ENCODE results near the gene NUDT14. TPM values are rescaled to one million over a fixed set of nuclear protein-coding genes. Genes with fewer than 3 reads are reported as not detected.

NUDT14 gene
- total and polyA plus RNA-seq, 3 experiments from 2014 or later, result 6.7 to 12.4 (median 6.9) TPM

DNA sequence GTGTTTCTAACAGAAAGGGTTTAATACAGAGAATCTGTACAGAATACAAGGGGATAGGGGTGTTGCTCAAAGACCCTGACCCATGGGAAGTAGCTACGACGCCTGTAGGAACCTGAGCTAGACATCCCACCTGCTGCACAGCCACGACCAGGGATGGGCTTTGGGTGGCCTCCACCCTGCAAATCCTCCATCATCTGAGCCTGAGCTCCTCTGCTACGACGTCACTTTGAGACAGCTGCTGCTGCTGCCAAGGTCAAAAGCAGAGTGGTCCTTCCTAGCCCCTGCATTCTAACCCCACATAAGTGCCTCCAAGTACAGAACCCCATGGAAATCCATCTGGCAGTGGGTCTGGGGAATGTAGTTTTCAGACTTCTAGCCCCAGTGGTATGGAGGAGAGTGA, 56.3 kb downstream of the NUDT14 start:
- peak overlapping the region in 1 of 7 donors; percentile 24 for H3K4me3 Mint-ChIP-seq
- peaks cover under 1% of the 10 kb centered on the region for H3K27me3 ChIP-seq (ENCODE audit: insufficient read depth, low read length, poor library complexity, severe bottlenecking)
- H3K36me3 Mint-ChIP-seq, result peaks cover 0 to 10% (median 5%) of the 10 kb centered on the region in 3 donors
- no peaks in the 10 kb centered on the region for H3K9me3 ChIP-seq (ENCODE audit: low read length)
- no peak overlapping the region for H3K4me3 ChIP-seq (ENCODE audit: low read length)
- peaks cover 27 to 77% of the 10 kb centered on the region in 2 donors for H3K27me3 Mint-ChIP-seq
- H3K4me1 ChIP-seq (ENCODE audit: insufficient read depth, low read length), result no peaks in the 10 kb centered on the region
- H3K4me1 Mint-ChIP-seq, result peaks cover 6 to 13% (median 10%) of the 10 kb centered on the region in 3 donors
- H3K27ac Mint-ChIP-seq, result peak overlapping the region in 1 of 8 donors; percentile 46
- no peak for DNase-seq
- CTCF ChIA-PET, result interaction anchor here (1.0 to 1.4 kb wide), 2 partner anchors 35 to 356 kb away, joined by 3 read pairs; no protein-coding TSS in a partner anchor
- no peaks in the 10 kb centered on the region for H3K36me3 ChIP-seq (ENCODE audit: insufficient read depth, low read length)
- POLR2A ChIA-PET, result no interaction called here
- peaks cover 4 to 27% (median 19%) of the 10 kb centered on the region in 5 donors for H3K9me3 Mint-ChIP-seq
- H3K27ac ChIP-seq (ENCODE audit: low read depth, low read length), result no peak overlapping the region

DNA sequence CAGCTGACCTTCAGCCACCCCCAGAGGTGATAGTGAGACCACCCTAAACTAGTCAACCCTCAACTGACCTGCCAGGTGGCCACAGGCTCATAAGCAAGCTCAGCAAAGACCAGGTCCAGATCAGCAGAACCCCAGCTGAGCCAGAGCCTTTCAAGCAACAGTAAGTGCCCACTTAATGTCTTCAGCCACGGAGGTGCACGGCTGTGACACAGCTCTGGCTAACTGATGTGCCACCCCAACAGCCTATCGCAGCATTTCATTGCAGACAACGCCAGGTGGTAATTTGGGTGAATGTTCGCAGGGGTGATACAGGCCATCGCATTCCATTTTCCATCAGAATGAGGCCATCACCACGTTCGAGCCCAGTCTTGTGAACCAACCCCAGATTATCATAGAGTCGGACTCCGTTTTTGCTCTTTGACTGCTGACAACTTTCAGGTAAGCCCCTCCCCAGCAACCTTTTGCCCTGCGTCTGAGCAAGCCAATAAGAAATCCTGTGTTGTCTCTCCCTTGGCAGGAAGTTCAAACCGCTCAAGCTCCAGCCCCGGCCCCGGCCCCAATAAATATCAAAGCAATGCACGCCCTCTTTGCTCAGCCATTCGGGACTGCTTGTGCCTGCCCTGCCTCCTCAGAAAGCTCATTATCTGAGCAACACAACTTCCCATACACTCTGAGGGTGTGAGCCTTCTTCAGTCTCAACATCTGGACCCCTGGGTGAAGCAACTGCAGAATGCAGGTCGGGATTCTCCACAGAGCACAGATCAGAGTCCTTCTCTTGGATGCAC, 56.9 kb downstream of the NUDT14 start:
- peak overlapping the region in 2 of 7 donors; percentile 21 to 38 for H3K4me3 Mint-ChIP-seq
- Histone ChIP-seq H3K9me3 (ENCODE audit: low read length) (no peaks in the 10 kb centered on the region), H3K36me3 (ENCODE audit: insufficient read depth, low read length) (no peaks in the 10 kb centered on the region), H3K4me1 (ENCODE audit: insufficient read depth, low read length) (no peaks in the 10 kb centered on the region), H3K27ac (ENCODE audit: low read depth, low read length) (no peak overlapping the region), H3K27me3 (ENCODE audit: insufficient read depth, low read length, poor library complexity, severe bottlenecking) (peaks cover 4% of the 10 kb centered on the region), H3K4me3 (ENCODE audit: low read length) (no peak overlapping the region)
- no peak for DNase-seq
- ChIA-PET CTCF (interaction anchor here (1.0 to 1.4 kb wide), 2 partner anchors 35 to 356 kb away, joined by 3 read pairs; no protein-coding TSS in a partner anchor), POLR2A (no interaction called here)
- H3K36me3 Mint-ChIP-seq, result peaks cover 0 to 7% (median 2%) of the 10 kb centered on the region in 3 donors
- peaks cover 6 to 13% (median 10%) of the 10 kb centered on the region in 3 donors for H3K4me1 Mint-ChIP-seq
- H3K27ac Mint-ChIP-seq, result peak overlapping the region in 3 of 8 donors; percentile 19 to 46 (median 25)
- H3K27me3 Mint-ChIP-seq, result peaks cover 22 to 76% of the 10 kb centered on the region in 2 donors
- peaks cover 4 to 21% (median 14%) of the 10 kb centered on the region in 5 donors for H3K9me3 Mint-ChIP-seq

DNA sequence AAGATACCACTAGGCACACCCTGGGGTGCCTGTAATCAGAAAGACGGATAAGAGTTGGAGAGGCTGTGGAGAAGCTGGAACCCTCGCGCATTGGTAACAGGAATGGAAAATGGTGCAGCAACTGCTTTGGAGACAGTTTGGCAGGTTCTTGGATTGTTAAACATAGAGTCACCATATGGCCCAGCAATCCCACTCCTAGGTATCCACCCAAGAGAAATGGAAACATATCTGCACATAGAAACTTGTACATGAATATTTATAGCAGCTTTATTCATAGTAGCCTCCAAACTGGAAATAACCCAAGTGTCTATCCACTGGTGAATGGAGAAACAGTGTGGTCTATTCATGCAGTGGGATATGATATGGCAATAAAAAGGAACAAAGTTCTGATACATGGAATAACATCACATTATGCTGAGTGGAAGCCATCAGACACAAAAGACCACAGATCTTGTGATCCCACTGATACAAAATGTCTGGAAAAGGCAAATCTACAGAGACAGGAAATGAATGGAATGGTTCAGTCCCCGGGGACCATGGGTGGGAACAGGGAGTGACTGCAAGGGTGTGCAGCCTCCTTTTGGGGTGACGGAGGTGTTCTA, 57.9 kb downstream of the NUDT14 start:
- H3K27ac Mint-ChIP-seq, result no peak overlapping the region
- ChIA-PET POLR2A (no interaction called here), CTCF (interaction anchor here (1.3 kb wide), 1 partner anchor 28 kb away, joined by 3 read pairs; no protein-coding TSS in a partner anchor)
- DNase-seq, result no peak
- H3K27ac ChIP-seq (ENCODE audit: low read depth, low read length), result no peak overlapping the region
- peaks cover 4% of the 10 kb centered on the region for H3K27me3 ChIP-seq (ENCODE audit: insufficient read depth, low read length, poor library complexity, severe bottlenecking)
- H3K4me3 Mint-ChIP-seq, result no peak overlapping the region
- H3K4me3 ChIP-seq (ENCODE audit: low read length), result no peak overlapping the region
- H3K27me3 Mint-ChIP-seq, result peaks cover 26 to 83% of the 10 kb centered on the region in 2 donors
- H3K9me3 Mint-ChIP-seq, result peaks cover 4 to 20% (median 14%) of the 10 kb centered on the region in 5 donors
- H3K36me3 Mint-ChIP-seq, result peaks cover 0 to 4% (median 2%) of the 10 kb centered on the region in 3 donors
- H3K4me1 ChIP-seq (ENCODE audit: insufficient read depth, low read length), result no peaks in the 10 kb centered on the region
- no peaks in the 10 kb centered on the region for H3K9me3 ChIP-seq (ENCODE audit: low read length)
- no peaks in the 10 kb centered on the region for H3K36me3 ChIP-seq (ENCODE audit: insufficient read depth, low read length)
- peaks cover 6 to 13% (median 10%) of the 10 kb centered on the region in 3 donors for H3K4me1 Mint-ChIP-seq

Other genes with a start within 250 kb of the NUDT14 start
- under 1 TPM in 1 of 2 experiments, not detected in 1; 0.04 TPM for gene AHNAK2, start 202.9 kb downstream of the NUDT14 start, total RNA-seq
- not detected for gene AHNAK2, start 202.9 kb downstream of the NUDT14 start, polyA plus RNA-seq
- gene CLBA1, start 195.5 kb downstream of the NUDT14 start, total RNA-seq, result 1 to 10 TPM; 3.8 to 3.9 TPM
- gene CLBA1, start 195.5 kb downstream of the NUDT14 start, polyA plus RNA-seq, result 0.32 TPM
- gene CDCA4, start 160.2 kb downstream of the NUDT14 start, total RNA-seq, result 10 to 100 TPM; 73.0 to 76.7 TPM
- 23.8 TPM for gene CDCA4, start 160.2 kb downstream of the NUDT14 start, polyA plus RNA-seq
- gene GPR132, start 115.9 kb downstream of the NUDT14 start, total RNA-seq, result 10 to 100 TPM; 51.3 to 52.0 TPM
- gene GPR132, start 115.9 kb downstream of the NUDT14 start, polyA plus RNA-seq, result 34.9 TPM
- 1 to 10 TPM in 1 of 2 experiments, under 1 TPM in 1; 0.37 to 1.2 TPM for gene JAG2, start 12.5 kb downstream of the NUDT14 start, total RNA-seq
- 0.15 TPM for gene JAG2, start 12.5 kb downstream of the NUDT14 start, polyA plus RNA-seq
- 10 to 100 TPM; 54.1 to 55.0 TPM for gene BTBD6, start 67.2 kb upstream of the NUDT14 start, total RNA-seq
- 16.2 TPM for gene BTBD6, start 67.2 kb upstream of the NUDT14 start, polyA plus RNA-seq
- gene BRF1, start 119.7 kb upstream of the NUDT14 start, total RNA-seq, result 10 to 100 TPM; 29.4 to 31.7 TPM
- 13.0 TPM for gene BRF1, start 119.7 kb upstream of the NUDT14 start, polyA plus RNA-seq
- 10 to 100 TPM; 31.0 to 32.9 TPM for gene PACS2, start 133.4 kb upstream of the NUDT14 start, total RNA-seq
- 6.5 TPM for gene PACS2, start 133.4 kb upstream of the NUDT14 start, polyA plus RNA-seq
- gene TEX22, start 217.2 kb upstream of the NUDT14 start, total RNA-seq, result 1 to 10 TPM; 1.4 to 2.9 TPM
- gene TEX22, start 217.2 kb upstream of the NUDT14 start, polyA plus RNA-seq, result 0.08 TPM
- 100 to 1,000 TPM; 124 to 129 TPM for gene MTA1, start 238.5 kb upstream of the NUDT14 start, total RNA-seq
- 6.1 TPM for gene MTA1, start 238.5 kb upstream of the NUDT14 start, polyA plus RNA-seq

All from CD8-positive, alpha-beta memory T cell (primary cell).